Esophagus (tissue), 2 donors: Measurements from ENCODE around the gene SPTAN1. TPM values are rescaled to one million over a fixed set of nuclear protein-coding genes. Genes with fewer than 3 reads are reported as not detected.
"Not testable (repeated sequence)": the region's sequence is repeated elsewhere in the genome, so short reads cannot be mapped to it uniquely, and the experiment has no call there.

Experiments
- H3K27ac ChIP-seq, 2 donors: one replicate each; pipeline ENCODE4 v1.5.1; 2013; ENCODE audit warnings: low read depth in 2 of 2, mild to moderate bottlenecking in 2 of 2, inconsistent platforms in 1 of 2, low read length in 1 of 2, moderate library complexity in 1 of 2
- H3K27me3 ChIP-seq, 2 donors: one replicate each; pipeline ENCODE4 v1.6.1; 2013; ENCODE audit warnings: low read length in 2 of 2, control low read depth in 1 of 2, mild to moderate bottlenecking in 1 of 2; ENCODE audit not compliant: insufficient read depth in 2 of 2, control insufficient read depth in 1 of 2
- H3K36me3 ChIP-seq, 2 donors: one replicate each; pipeline ENCODE4 v1.6.1; 2013; ENCODE audit warnings: low read length in 1 of 2; ENCODE audit not compliant: control insufficient read depth in 2 of 2, insufficient read depth in 2 of 2
- H3K4me1 ChIP-seq, 2 donors: one replicate each; pipeline ENCODE4 v1.6.1; 2013; ENCODE audit warnings: low read length in 1 of 2; ENCODE audit not compliant: control insufficient read depth in 2 of 2, insufficient read depth in 2 of 2
- H3K4me3 ChIP-seq, 2 donors: one replicate each; pipeline ENCODE4 v1.5.1; 2013; ENCODE audit warnings: low read length in 2 of 2, mild to moderate bottlenecking in 2 of 2, low read depth in 1 of 2, moderate library complexity in 1 of 2
- H3K9me3 ChIP-seq, 2 donors: one replicate each; pipeline ENCODE4 v1.6.1; 2013; ENCODE audit warnings: mild to moderate bottlenecking in 2 of 2, low read depth in 1 of 2, low read length in 1 of 2, moderate library complexity in 1 of 2; ENCODE audit not compliant: control insufficient read depth in 2 of 2, insufficient read depth in 1 of 2
- WGBS, 2 donors: extraction: QIAGEN DNeasy Blood & Tissue Kit; methylation state at CpG; one replicate each; pipeline ENCODE4 v1.1.7; 2013; 5-methylcytosine and 5-hydroxymethylcytosine counted together
- polyA plus RNA-seq, 2 donors: library from polyadenylated mRNA; stranded (reverse); fragments of 200-250 nt; gene quantifications; one replicate each; pipeline ENCODE4 v1.2.3, GENCODE V29; 2013
- donor health status: healthy with polysubstance abuse.
- donor health status: Bipolar disorder and iron deficiency.

SPTAN1 gene
- polyA plus RNA-seq, 2 donors: 101 to 109 TPM

DNA sequence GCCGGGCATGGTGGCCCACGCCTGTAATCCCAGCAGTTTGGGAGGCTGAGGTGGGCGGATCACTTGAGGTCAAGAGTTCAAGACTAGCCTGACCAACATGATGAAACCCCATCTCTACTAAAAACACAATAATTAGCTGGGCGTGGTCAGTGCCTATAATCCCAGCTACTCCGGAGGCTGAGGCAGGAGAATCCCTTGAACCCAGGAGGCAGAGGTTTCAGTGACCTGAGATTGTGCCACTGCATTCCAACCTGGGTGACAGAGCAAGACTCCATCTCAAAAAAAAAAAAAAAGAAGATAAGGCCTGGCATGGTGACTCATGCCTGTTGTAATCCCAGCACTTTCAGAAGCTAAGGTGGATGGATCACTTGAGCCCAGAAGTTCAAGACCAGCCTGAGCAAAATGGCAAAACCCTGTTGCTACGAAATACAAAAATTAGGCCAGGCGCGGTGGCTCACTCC, 114.1 kb downstream of the SPTAN1 start:
- WGBS, 2 donors: 82 to 85% methylated on average over 8 of the region's 8 CpGs

DNA sequence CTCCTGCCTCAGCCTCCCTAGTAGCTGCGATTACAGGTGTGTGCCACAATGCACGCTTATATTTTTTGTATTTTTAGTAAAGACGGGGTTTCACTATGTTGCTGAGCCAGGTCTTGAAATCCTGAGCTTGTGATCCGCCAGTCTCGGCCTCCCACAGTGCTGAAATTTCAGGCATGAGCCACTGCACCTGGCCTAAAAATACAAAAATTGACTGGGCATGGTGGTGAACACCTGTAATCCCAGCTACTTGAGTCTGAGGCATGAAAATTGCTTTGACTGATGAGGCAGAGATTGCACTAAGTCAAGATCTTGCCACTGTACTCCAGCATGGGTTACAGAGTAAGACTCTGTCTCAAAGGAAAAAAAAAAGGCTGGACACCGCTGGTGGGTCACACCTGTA, 117.4 kb downstream of the SPTAN1 start:
- 94 to 97% methylated on average over 6 of the region's 6 CpGs for WGBS, 2 donors
- no peaks in the 10 kb centered on the region for H3K27me3 ChIP-seq
- no peaks in the 10 kb centered on the region for H3K4me1 ChIP-seq
- H3K36me3 ChIP-seq: no peaks in the 10 kb centered on the region
- H3K4me3 ChIP-seq: no peak overlapping the region
- no peaks in the 10 kb centered on the region for H3K9me3 ChIP-seq
- no peak overlapping the region for H3K27ac ChIP-seq

More for the DNA sequence above, 114.1 kb downstream of the SPTAN1 start:
- not testable (repeated sequence) for H3K27ac ChIP-seq, H3K4me1 ChIP-seq, H3K27me3 ChIP-seq, H3K9me3 ChIP-seq, H3K4me3 ChIP-seq, H3K36me3 ChIP-seq

DNA sequence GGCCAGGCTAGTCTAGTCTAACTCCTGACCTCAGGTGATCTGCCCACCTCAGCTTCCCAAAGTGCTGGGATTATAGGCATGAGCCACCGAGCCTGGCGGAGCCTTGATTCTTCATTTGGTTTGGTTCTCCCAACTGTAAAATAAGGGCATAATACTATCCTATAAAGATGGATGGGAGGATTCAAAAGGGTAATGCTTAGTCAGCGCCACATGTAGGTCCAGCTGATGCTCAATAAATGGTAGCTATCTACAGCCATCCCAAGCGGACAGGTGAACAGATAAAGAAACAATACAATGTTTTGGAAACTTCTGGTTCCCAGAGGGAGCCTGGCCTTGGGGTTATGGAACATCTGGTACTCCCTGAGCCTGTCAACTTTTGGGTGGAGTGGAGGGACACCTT, 123.0 kb downstream of the SPTAN1 start:
- no peaks in the 10 kb centered on the region for H3K27me3 ChIP-seq
- H3K4me3 ChIP-seq: no peak overlapping the region
- no peak overlapping the region for H3K27ac ChIP-seq
- no peaks in the 10 kb centered on the region for H3K9me3 ChIP-seq
- WGBS, 2 donors: 96 to 97% methylated on average over 4 of the region's 4 CpGs
- no peaks in the 10 kb centered on the region for H3K36me3 ChIP-seq
- no peaks in the 10 kb centered on the region for H3K4me1 ChIP-seq

DNA sequence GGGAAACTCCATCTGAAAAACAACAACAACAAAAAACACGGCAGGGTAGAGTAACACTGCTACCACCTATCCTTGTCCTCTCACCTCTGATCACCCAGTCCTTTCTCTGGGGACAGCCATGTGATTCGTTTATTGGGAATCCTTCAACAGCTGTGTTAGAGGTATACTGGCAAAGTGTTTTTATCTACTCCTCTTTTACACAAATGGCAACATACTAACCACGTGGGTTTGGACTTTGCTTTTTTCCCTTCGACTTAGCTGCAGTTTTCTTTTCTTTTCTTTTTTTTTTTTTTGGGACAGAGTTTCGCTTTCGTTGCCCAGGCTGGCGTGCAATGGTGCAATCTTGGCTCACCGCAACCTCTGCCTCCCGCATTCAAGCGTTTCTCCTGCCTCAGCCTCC, 125.4 kb downstream of the SPTAN1 start:
- Histone ChIP-seq H3K4me1 (no peaks in the 10 kb centered on the region), H3K4me3 (no peak overlapping the region), H3K9me3 (no peaks in the 10 kb centered on the region), H3K27ac (no peak overlapping the region), H3K36me3 (no peaks in the 10 kb centered on the region), H3K27me3 (no peaks in the 10 kb centered on the region)
- 86 to 88% methylated on average over 10 of the region's 10 CpGs for WGBS, 2 donors

Other genes starting within 250 kb of the SPTAN1 start
- gene TRUB2, start 230.1 kb upstream of the SPTAN1 start, polyA plus RNA-seq: 10 to 100 TPM; 12.5 to 18.8 TPM
- gene COQ4, start 229.7 kb upstream of the SPTAN1 start, polyA plus RNA-seq: 10 to 100 TPM; 63.2 to 73.6 TPM
- gene SLC27A4, start 212.1 kb upstream of the SPTAN1 start, polyA plus RNA-seq: 10 to 100 TPM; 65.2 to 69.2 TPM
- 10 to 100 TPM; 18.7 to 42.2 TPM for gene URM1, start 181.2 kb upstream of the SPTAN1 start, polyA plus RNA-seq
- 1 to 10 TPM; 7.2 to 9.6 TPM for gene CERCAM, start 131.7 kb upstream of the SPTAN1 start, polyA plus RNA-seq
- 10 to 100 TPM; 10.0 to 12.6 TPM for gene ODF2, start 96.6 kb upstream of the SPTAN1 start, polyA plus RNA-seq
- 10 to 100 TPM in 1 of 2 donors, 1 to 10 TPM in 1; 9.5 to 12.8 TPM for gene GLE1, start 47.9 kb upstream of the SPTAN1 start, polyA plus RNA-seq
- gene DYNC2I2, start 104.3 kb downstream of the SPTAN1 start, polyA plus RNA-seq: 10 to 100 TPM; 45.7 to 48.0 TPM
- gene SET, start 136.6 kb downstream of the SPTAN1 start, polyA plus RNA-seq: 100 to 1,000 TPM in 1 of 2 donors, 10 to 100 TPM in 1; 66.3 to 126 TPM
- gene PKN3, start 149.9 kb downstream of the SPTAN1 start, polyA plus RNA-seq: 1 to 10 TPM; 3.5 to 4.3 TPM
- 10 to 100 TPM; 73.2 to 76.0 TPM for gene ZDHHC12, start 171.5 kb downstream of the SPTAN1 start, polyA plus RNA-seq
- gene ZER1, start 219.3 kb downstream of the SPTAN1 start, polyA plus RNA-seq: 10 to 100 TPM; 15.1 to 16.8 TPM
- 10 to 100 TPM in 1 of 2 donors, 1 to 10 TPM in 1; 9.7 to 10.8 TPM for gene TBC1D13, start 234.7 kb downstream of the SPTAN1 start, polyA plus RNA-seq